Activated naive CD8-positive, alpha-beta T cell treated with anti-CD3 and anti-CD28 coated beads for 36 hours (primary cell): ENCODE data around the gene LRRN4. TPM values are rescaled to one million over a fixed set of nuclear protein-coding genes. Genes with fewer than 3 reads are reported as not detected.
"Not testable (repeated sequence)": the region's sequence is repeated elsewhere in the genome, so short reads cannot be mapped to it uniquely, and the experiment has no call there.

Source experiments
- DNase-seq: peaks from one replicate; pipeline ENCODE4 v3.0.0; 2021
- H3K27ac Mint-ChIP-seq: one replicate; pipeline ENCODE4 v1.8.0; 2022; ENCODE audit warnings: mild to moderate bottlenecking, moderate library complexity, mixed read lengths
- H3K27me3 Mint-ChIP-seq: one replicate; pipeline ENCODE4 v1.8.0; 2022; ENCODE audit warnings: mild to moderate bottlenecking, mixed read lengths
- H3K36me3 Mint-ChIP-seq: one replicate; pipeline ENCODE4 v1.8.0; 2021; ENCODE audit warnings: mild to moderate bottlenecking, mixed read lengths
- H3K4me1 Mint-ChIP-seq: one replicate; pipeline ENCODE4 v1.8.0; 2021; ENCODE audit warnings: mixed read lengths
- H3K4me3 Mint-ChIP-seq: one replicate; pipeline ENCODE4 v1.8.0; 2022; ENCODE audit warnings: mild to moderate bottlenecking, moderate library complexity, mixed read lengths
- H3K9me3 Mint-ChIP-seq: one replicate; pipeline ENCODE4 v1.8.0; 2022; ENCODE audit warnings: mixed read lengths
- total RNA-seq, 2 experiments: library from RNA; stranded (reverse); gene quantifications; one replicate each; pipeline ENCODE4 v1.2.3, GENCODE V29; 2021

LRRN4 gene
- total RNA-seq, 2 experiments from 2014 or later: not detected

DNA sequence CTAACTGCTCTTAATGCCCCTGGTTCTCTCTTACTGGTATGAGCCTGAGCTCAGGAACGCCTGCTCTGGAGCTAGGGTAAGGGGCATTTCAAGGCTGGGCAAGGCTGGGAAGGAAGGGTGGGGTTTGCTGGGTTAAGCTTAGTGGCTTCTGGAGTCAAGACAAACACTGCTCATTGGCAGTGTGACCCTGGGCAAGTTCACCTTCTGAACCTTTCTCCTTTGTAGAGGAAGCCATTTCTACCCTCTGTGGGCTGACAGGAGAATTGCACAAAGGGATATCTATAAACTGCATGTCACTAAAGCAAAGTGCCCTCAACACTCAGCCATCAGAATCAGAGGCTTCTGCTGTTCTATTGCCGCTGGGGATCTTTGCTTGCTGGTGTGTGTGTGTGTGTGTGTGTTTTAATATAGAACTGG lies 20.3 kb upstream of the LRRN4 start:
- Mint-ChIP-seq H3K4me1 (no peaks in the 10 kb centered on the region), H3K36me3 (no peaks in the 10 kb centered on the region), H3K9me3 (no peaks in the 10 kb centered on the region), H3K27me3 (no peaks in the 10 kb centered on the region), H3K27ac (no peak overlapping the region), H3K4me3 (no peak overlapping the region)
- DNase-seq: no peak

DNA sequence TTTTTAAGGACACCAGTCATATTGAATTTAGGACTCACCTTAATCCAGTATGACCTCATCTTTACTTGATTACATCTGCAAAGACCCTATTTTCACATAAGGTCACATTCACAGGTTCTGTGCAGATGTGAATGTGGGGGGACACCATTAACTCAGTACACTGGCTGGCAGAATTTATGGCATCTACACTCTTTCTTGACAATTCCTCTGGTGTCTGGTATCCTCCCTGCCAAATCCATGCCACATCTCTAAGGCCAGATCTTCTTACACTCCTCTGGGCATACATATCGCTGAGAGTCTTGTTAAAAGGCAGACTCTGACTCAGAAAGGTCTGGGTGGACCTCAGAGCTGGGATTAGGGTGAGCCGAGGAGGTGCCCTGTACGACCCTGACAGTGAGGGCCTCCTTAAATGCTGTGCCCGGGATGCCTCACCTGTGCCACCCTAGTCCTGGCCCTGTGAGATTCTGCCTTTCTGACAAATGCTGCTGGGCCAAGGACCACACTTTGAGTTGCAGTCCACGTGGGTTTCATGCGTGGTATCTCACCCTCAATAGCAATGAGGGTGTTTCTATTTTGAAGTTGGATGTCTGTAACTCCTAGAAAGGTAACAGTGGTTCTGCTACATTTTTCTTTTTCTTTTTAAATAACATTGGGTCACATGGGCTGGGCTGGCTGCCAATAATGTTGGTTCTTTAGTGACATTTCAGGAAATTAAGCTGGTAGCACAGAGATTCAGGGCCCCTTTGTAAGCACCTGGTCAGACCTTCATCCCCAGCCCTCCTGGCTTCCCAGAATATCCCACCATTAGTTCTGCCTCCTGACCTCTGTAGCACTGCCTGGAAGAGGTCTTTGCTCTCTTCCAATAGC lies 17.2 kb upstream of the LRRN4 start:
- Mint-ChIP-seq H3K4me1 (no peaks in the 10 kb centered on the region), H3K27ac (no peak overlapping the region), H3K4me3 (no peak overlapping the region), H3K9me3 (no peaks in the 10 kb centered on the region), H3K36me3 (no peaks in the 10 kb centered on the region), H3K27me3 (no peaks in the 10 kb centered on the region)
- no peak for DNase-seq

DNA sequence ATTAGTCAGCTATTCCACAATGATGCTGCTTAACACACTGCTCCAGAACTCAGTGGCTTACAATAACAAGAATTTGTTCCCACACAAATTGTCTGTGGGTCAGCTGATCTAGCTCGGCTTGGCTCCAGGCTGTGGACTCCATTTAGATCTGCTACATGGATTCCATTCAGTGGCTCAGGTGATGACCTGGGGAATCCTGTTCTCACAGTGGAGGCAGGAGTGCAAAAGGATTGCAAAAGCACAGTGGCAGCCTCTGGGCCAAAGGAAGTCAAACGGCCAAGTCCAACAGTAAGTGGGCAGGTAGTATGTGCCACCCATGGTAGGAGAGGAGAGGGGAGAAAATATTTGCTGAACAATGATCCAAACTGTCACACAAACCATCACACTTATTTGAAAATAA lies 15.8 kb upstream of the LRRN4 start:
- H3K27me3 Mint-ChIP-seq: no peaks in the 10 kb centered on the region
- H3K9me3 Mint-ChIP-seq: no peaks in the 10 kb centered on the region
- no peak for DNase-seq
- H3K4me1 Mint-ChIP-seq: no peaks in the 10 kb centered on the region
- no peaks in the 10 kb centered on the region for H3K36me3 Mint-ChIP-seq
- H3K4me3 Mint-ChIP-seq: no peak overlapping the region
- no peak overlapping the region for H3K27ac Mint-ChIP-seq

DNA sequence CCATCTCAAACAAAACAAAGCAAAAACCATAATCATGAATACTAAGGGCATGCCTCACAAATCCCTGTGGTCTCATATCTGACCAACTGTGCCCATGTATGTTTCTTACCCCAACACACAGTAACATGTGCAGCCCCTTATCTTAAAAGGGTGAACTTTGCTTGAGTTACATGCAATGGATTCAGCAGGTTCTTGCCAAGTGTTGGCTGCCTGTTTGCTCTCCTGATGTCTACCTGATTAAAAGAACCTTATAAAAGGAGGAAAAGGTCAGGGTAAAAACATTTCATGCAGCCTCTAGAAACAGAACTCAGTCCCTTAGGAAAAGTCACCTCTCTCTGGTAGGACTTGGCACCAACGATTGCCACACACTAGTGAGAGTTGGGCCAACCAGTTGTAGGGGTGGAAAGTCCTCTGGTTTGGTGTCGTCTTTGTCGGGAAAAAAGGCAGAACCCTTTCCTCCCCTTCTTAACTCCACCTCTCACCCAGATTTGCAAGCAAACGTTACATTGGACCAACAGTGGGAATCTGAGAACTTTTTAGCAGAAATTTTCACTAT lies 14.0 kb upstream of the LRRN4 start:
- H3K4me1 Mint-ChIP-seq: no peaks in the 10 kb centered on the region
- no peaks in the 10 kb centered on the region for H3K27me3 Mint-ChIP-seq
- no peaks in the 10 kb centered on the region for H3K9me3 Mint-ChIP-seq
- H3K27ac Mint-ChIP-seq: no peak overlapping the region
- no peaks in the 10 kb centered on the region for H3K36me3 Mint-ChIP-seq
- no peak for DNase-seq
- no peak overlapping the region for H3K4me3 Mint-ChIP-seq

DNA sequence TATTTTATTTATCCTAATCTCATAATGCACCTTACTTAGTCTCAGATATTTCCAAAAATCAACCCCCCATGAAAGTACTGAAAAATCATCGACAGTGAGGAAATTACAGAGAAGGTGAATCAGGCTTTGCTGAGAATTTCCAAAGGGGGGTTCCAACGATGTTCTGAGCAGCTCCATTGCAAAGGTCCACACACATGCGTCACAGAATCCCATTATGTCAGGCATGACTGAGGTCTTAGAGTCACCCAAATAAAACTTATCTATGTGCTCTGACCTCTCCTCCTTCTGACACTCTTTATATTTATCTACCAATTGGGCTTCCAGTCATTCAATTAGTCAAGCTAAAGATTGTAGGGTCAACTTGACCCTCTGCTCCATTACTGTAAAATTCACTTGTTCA lies 12.7 kb upstream of the LRRN4 start:
- DNase-seq: no peak
- Mint-ChIP-seq H3K36me3 (no peaks in the 10 kb centered on the region), H3K4me1 (peaks cover under 1% of the 10 kb centered on the region), H3K4me3 (no peak overlapping the region), H3K9me3 (no peaks in the 10 kb centered on the region), H3K27ac (no peak overlapping the region), H3K27me3 (no peaks in the 10 kb centered on the region)

DNA sequence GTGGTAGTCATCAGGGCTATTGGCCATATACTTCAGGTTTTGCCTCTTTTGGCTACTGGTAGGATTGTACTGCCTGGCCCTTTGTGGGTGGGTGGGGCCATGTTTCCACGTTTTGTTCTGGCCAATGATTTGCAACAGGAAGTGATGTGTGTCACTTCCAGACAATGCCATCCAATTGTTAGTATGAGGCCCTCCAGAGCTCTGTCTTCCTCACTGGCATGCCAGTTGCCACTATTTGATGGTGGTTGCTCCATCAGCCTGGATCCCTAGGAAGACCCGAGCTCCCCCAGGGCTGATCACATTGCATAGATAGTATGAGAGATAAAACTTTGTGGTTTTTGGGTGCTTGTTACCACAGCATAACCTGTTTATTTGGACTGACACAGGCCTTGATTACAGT lies 7.7 kb upstream of the LRRN4 start:
- peaks cover 1% of the 10 kb centered on the region for H3K4me1 Mint-ChIP-seq
- H3K36me3 Mint-ChIP-seq: no peaks in the 10 kb centered on the region
- H3K27me3 Mint-ChIP-seq: peaks cover 3% of the 10 kb centered on the region
- no peaks in the 10 kb centered on the region for H3K9me3 Mint-ChIP-seq
- H3K4me3 Mint-ChIP-seq: no peak overlapping the region
- no peak overlapping the region for H3K27ac Mint-ChIP-seq
- no peak for DNase-seq

DNA sequence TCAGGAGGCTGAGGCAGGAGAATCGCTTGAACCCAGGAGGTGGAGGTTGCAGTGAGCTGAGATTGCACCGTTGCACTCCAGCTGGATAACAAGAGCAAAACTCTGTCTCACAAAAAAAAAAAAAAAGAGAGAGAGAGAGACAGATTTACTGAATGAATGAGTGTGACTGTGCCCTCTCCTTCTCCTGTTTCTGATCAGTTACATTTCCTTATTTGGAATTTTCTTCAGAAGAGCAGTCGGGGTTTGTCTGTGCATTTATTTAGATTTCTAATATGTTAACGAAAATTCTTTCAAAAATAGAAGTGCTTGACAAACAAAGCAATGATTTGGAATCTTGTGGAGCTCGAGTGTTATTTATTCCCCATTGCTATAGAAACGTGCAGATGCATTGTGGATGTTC lies 6.4 kb upstream of the LRRN4 start:
- Mint-ChIP-seq H3K27ac (no peak overlapping the region), H3K27me3 (peaks cover 4% of the 10 kb centered on the region), H3K36me3 (no peaks in the 10 kb centered on the region), H3K4me3 (no peak overlapping the region), H3K9me3 (no peaks in the 10 kb centered on the region), H3K4me1 (peaks cover 1% of the 10 kb centered on the region)
- DNase-seq: no peak

DNA sequence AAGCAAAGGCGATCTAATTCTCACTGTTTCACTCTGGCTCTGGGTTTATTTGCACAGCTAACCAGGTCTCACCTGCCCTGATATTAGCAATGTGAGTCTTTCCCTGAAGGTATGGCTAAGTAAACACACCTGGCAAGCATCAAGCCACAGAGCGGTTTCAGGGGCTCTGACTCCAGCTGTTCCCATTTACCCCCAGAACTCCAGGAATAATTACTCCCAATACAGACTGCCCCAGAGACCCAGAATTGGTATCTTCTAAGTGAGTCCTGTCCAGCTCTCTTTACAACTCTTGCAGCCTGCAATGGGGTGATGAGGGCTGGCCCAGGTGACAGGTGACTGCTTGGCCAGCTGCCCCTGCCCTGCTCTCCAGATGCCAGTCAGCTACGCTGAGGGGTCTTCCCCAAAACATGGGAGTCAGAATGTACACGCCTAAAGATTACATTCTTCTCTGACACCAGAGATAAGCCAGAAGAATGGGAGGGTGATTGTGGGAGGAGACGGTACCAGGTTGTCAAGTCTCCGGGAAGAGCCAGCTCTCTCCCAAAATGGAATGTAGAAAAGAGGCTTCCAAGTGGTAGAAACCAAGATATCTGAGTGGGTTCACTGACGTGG lies 4.9 kb upstream of the LRRN4 start:
- no peak overlapping the region for H3K27ac Mint-ChIP-seq
- H3K27me3 Mint-ChIP-seq: peaks cover 17% of the 10 kb centered on the region
- no peak for DNase-seq
- H3K4me3 Mint-ChIP-seq: no peak overlapping the region
- no peaks in the 10 kb centered on the region for H3K9me3 Mint-ChIP-seq
- peaks cover 1% of the 10 kb centered on the region for H3K4me1 Mint-ChIP-seq
- no peaks in the 10 kb centered on the region for H3K36me3 Mint-ChIP-seq

DNA sequence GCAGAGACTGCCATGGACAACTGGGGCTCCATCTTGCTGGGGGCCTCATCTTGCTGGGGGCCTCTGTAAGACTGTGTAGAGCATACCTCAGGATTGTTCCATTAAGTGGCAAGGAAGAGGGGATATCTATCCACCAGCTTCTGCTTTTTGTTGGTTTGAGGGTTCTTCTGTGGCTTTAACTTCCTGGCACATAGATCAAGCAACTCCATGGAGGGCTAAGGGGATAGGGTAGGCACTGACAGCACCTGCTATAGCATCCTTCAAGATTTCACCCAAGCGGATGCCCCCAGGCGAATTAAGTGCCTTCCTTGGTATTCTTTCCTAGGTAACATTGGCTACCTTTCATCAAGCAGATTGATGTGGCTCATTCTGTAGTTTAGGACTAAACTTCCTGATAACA lies 3.8 kb upstream of the LRRN4 start:
- DNase-seq: no peak
- Mint-ChIP-seq H3K36me3 (no peaks in the 10 kb centered on the region), H3K27ac (no peak overlapping the region), H3K4me1 (peaks cover 6% of the 10 kb centered on the region), H3K27me3 (peaks cover 25% of the 10 kb centered on the region), H3K4me3 (no peak overlapping the region), H3K9me3 (no peaks in the 10 kb centered on the region)

DNA sequence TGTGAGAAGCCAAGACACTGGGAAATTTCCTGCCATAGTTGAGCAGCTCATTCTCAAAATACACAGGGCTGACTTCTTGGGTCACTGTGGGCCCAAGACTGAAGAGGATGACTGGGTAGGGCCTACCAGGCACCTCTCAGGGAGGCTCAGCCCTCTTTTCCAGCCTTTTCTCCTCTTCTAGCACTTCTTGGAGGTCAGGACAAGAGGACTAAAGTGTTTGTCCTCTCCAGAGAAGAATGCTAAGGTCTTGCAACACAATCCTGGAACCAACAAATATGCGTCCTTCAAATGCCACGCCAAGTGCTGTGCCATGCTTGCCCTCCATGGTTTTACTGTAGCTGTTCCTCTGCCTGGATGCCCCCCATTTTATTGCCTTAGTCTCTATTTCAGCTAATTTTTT lies 3.3 kb upstream of the LRRN4 start:
- Mint-ChIP-seq H3K27ac (no peak overlapping the region), H3K9me3 (no peaks in the 10 kb centered on the region), H3K36me3 (no peaks in the 10 kb centered on the region), H3K27me3 (peaks cover 26% of the 10 kb centered on the region), H3K4me3 (no peak overlapping the region), H3K4me1 (peaks cover 6% of the 10 kb centered on the region)
- no peak for DNase-seq

DNA sequence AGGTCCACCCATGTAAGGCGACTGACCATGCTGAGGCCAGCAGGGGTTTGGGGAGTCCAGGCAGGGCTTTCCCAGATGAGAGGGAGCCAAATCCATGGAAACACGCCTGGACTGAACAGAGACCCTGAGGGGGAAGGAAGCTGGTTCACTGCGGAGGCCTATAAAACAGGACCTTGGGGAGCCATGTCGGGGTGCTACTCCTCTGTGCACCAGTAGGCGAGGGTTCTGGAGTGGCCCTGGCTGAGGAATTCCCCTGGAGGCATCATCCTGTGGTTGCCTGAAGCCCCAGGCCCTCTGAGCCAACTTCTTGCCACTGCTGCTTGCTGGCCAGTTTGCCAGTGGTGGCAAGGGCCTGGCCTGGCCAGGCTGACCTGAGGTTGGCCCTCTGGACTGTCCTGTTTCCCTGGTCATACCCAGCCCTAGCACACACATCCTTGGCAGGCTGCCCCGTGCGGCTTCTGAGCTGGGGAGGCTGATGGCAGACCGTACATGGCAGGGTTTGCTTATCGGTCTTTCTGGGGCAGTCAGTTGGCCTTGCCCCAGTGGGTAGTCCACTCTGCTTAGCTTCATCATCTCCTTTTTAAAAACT lies 2.2 kb upstream of the LRRN4 start:
- no peaks in the 10 kb centered on the region for H3K36me3 Mint-ChIP-seq
- H3K27ac Mint-ChIP-seq: no peak overlapping the region
- H3K9me3 Mint-ChIP-seq: no peaks in the 10 kb centered on the region
- peaks cover 4% of the 10 kb centered on the region for H3K4me1 Mint-ChIP-seq
- no peak for DNase-seq
- peaks cover 34% of the 10 kb centered on the region for H3K27me3 Mint-ChIP-seq
- no peak overlapping the region for H3K4me3 Mint-ChIP-seq

DNA sequence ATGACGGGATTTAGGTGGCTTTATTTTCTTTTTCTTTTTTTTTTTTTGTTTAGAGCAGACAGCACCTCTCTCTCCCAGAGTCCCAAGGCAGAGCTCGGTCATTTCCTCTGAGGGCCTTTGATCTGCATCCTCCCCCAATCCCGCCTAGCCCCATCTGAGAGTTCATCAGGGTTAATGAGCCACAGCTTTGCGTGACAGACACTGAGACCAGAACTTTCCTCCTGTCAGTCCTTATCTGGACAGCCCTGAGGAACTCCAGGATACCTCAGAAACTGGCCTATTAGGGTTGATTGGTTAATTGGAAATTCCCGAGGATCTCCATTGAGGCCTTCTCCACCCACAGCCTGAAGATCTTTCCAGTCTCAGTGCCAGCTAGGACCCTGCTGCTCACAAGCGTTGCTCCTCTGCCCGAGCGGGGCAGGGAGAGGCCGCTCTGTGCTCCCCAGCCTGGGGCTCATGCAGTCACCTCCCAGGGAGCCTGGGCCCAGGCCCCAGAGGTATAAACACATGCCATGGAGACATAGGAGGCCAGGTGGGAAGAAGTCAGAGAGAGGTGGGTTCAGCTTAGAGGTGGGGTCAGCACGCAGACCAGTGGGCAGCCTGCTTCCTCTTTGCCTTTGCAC lies 1.4 kb upstream of the LRRN4 start:
- H3K36me3 Mint-ChIP-seq: no peaks in the 10 kb centered on the region

DNA sequence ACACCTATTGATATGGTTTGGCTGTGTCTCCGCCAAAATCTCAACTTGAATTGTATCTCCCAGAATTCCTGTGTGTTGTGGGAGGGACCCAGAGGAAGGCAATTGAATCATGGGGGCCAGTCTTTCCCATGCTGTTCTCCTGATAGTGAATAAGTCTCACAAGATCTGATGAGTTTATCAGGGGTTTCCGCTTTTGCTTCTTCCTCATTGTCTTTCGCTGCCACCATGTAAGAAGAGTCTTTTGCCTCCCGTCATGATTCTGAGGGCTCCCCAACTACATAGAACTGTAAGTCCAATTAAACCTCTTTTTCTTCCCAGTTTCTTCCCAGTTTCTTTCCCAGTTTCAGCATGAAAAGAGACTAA lies 810 bp upstream of the LRRN4 start:
- H3K27ac Mint-ChIP-seq, H3K9me3 Mint-ChIP-seq, H3K36me3 Mint-ChIP-seq, DNase-seq, H3K4me3 Mint-ChIP-seq, H3K4me1 Mint-ChIP-seq: not testable (repeated sequence)
- H3K27me3 Mint-ChIP-seq: peaks cover 40% of the 10 kb centered on the region

More for the DNA sequence above, 1.4 kb upstream of the LRRN4 start:
- Mint-ChIP-seq H3K9me3 (no peaks in the 10 kb centered on the region), H3K4me3 (no peak overlapping the region), H3K27me3 (peaks cover 40% of the 10 kb centered on the region), H3K4me1 (peaks cover 4% of the 10 kb centered on the region), H3K27ac (no peak overlapping the region)
- no peak for DNase-seq

DNA sequence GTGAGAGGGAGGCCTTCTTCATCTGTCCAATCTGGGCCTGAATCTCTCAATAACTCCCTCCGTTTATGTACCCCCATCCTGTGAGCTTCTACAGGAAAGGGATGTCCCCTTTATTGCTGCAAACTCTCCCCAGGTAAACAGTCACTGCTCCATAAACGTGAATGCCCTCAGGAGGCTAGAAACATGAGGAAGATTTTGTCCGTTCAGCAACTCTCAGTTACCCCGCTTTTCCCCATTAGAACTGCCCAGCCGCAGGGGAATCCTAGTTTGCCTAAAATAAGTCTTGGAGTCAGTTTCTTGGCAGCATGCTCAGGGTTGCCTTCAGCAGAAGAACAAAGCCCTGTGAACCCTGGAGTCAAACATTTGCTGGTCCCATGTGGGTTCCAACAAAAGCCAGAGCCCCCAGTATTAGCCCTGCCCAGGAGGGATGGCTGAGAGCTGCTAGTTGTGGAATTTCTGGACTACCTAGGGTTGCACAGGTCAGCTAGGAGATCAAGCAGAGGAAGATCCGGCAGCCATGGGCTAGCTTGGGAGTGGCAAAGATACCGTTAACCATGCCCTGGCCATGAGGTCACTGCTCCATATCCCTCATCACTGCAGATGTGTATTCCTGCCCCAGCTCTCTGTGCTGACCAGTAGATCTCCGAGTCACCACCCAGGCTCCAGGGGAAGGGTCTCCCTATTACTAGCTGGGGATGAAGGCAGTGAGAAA lies 640 bp downstream of the LRRN4 start:
- Mint-ChIP-seq H3K4me3 (peak overlapping the region; percentile 7), H3K27me3 (peaks cover 40% of the 10 kb centered on the region), H3K36me3 (no peaks in the 10 kb centered on the region), H3K9me3 (no peaks in the 10 kb centered on the region), H3K4me1 (peaks cover 4% of the 10 kb centered on the region), H3K27ac (no peak overlapping the region)
- no peak for DNase-seq

DNA sequence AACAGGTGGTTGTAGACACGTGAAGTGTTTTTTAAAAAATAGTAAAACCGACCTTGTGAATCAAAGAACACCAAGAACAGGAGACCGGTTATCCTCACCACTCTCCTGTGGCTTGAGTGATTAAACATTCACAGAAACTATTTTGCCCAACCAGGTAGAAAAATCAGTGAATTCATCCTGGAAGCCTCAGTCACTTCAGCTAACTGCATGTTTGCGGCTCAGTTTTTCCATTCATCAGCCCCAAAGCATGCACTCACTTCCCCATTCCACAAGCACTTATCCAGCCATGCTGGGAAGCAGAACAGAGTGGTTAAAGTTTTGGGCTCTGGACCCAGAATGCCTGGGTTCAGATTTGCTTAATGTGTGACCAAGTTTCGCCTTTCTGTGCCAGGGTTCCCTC lies 2.4 kb downstream of the LRRN4 start:
- Mint-ChIP-seq H3K36me3 (no peaks in the 10 kb centered on the region), H3K9me3 (no peaks in the 10 kb centered on the region)

More for the DNA sequence above, 2.4 kb downstream of the LRRN4 start:
- peaks cover 4% of the 10 kb centered on the region for H3K4me1 Mint-ChIP-seq
- DNase-seq: no peak
- no peak overlapping the region for H3K4me3 Mint-ChIP-seq
- peaks cover 40% of the 10 kb centered on the region for H3K27me3 Mint-ChIP-seq
- no peak overlapping the region for H3K27ac Mint-ChIP-seq
